Lung (tissue), 12 donors: ENCODE measurements around the gene PRKAR1A. TPM values are rescaled to one million over a fixed set of nuclear protein-coding genes. Genes with fewer than 3 reads are reported as not detected.

Source experiments
- ATAC-seq: fragments of 200-7000 bp; cut with Tn5 transposase; one replicate; pipeline ENCODE4 v1.9.1; 2020; ENCODE audit warnings: moderate number of reproducible peaks; ENCODE audit not compliant: insufficient read depth, low FRiP score
- DNase-seq, 3 donors: peaks; one replicate each; pipeline ENCODE4 v3.0.0-alpha.2; 2013 to 2017
- H3K27ac ChIP-seq, 2 donors: one replicate each; pipeline ENCODE4 v1.5.1; 2013; ENCODE audit warnings: mild to moderate bottlenecking in 2 of 2, moderate library complexity in 2 of 2, control low read depth in 1 of 2, inconsistent platforms in 1 of 2, low read depth in 1 of 2, low read length in 1 of 2
- H3K27me3 ChIP-seq, 3 donors: one replicate each; pipeline ENCODE4 v1.5.1; 2013; ENCODE audit warnings: low read length in 2 of 3; ENCODE audit not compliant: control insufficient read depth in 3 of 3, insufficient read depth in 3 of 3
- H3K36me3 ChIP-seq, 4 donors: one replicate each; pipeline ENCODE4 v1.5.1; 2013; ENCODE audit warnings: low read length in 4 of 4, mild to moderate bottlenecking in 1 of 4, moderate library complexity in 1 of 4; ENCODE audit not compliant: control insufficient read depth in 4 of 4, insufficient read depth in 4 of 4
- H3K4me1 ChIP-seq, 5 donors: one replicate each; pipeline ENCODE4 v1.5.1; 2013; ENCODE audit warnings: low read length in 5 of 5, mild to moderate bottlenecking in 2 of 5, moderate library complexity in 1 of 5; ENCODE audit not compliant: control insufficient read depth in 5 of 5, insufficient read depth in 5 of 5
- H3K4me3 ChIP-seq: one replicate; pipeline ENCODE4 v1.5.1; 2013; ENCODE audit warnings: mild to moderate bottlenecking, control low read depth, moderate library complexity
- H3K9ac ChIP-seq, 2 donors: one replicate each; pipeline ENCODE4 v1.5.1; 2013; ENCODE audit warnings: low read length in 2 of 2, control low read depth in 1 of 2; ENCODE audit not compliant: insufficient read depth in 1 of 2
- H3K9me3 ChIP-seq, 4 donors: one replicate each; pipeline ENCODE4 v1.5.1; 2013; ENCODE audit warnings: low read length in 3 of 4, mild to moderate bottlenecking in 1 of 4, moderate library complexity in 1 of 4; ENCODE audit not compliant: control insufficient read depth in 4 of 4, insufficient read depth in 3 of 4
- WGBS, 2 donors: extraction: QIAGEN DNeasy Blood & Tissue Kit; methylation state at CpG; one replicate each; pipeline ENCODE4 v1.1.7; 2013; 5-methylcytosine and 5-hydroxymethylcytosine counted together
- polyA plus RNA-seq, 2 donors: library from polyadenylated mRNA; stranded (reverse); fragments of 200-250 nt; gene quantifications; one replicate each; pipeline ENCODE4 v1.2.1, GENCODE V29; 2013
- total RNA-seq, 2 donors: library from RNA; depleted of rRNA in 1 of 2; stranded (reverse); fragments of >200 nt in 1 of 2; gene quantifications; one replicate each; pipeline ENCODE4 v1.2.1, GENCODE V29; 2014 to 2021
- TF ChIP-seq, protein P1 (sequence below): IDR thresholded peaks from 2 replicates; pipeline ENCODE4 v1.5.1; 2012; ENCODE audit warnings: mild to moderate bottlenecking; ENCODE audit errors: control extremely low read depth, extremely low read depth
- donor health status: control.
- donor health status: control.
- donor health status: Bipolar disorder and iron deficiency.
- donor health status: healthy.
- donor health status: DM: yes; HTN: yes; CAD: no.

PRKAR1A gene
- total and polyA plus RNA-seq, 4 donors, result 74.0 to 422 (median 265) TPM

DNA sequence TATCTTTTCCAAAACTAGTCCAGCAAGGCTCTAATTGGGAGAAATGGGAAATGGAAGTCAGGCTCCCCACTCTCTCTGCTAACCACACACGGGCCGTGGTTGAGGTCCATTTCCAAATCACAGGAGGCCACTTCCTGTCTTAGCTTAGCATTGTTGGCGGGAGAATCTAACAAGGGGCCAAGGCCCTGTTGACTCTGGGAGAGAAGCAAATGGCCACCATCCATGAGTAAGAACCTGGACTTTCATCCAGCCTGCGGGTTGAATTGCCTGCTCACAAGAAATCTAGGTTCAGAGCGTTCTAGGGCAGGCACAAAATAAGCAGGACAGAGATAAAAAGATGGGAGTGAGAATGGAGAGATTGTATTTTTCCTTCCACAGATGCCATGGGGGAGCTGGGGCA is 83.3 kb downstream of the PRKAR1A start:
- no peak overlapping the region for H3K27ac ChIP-seq

DNA sequence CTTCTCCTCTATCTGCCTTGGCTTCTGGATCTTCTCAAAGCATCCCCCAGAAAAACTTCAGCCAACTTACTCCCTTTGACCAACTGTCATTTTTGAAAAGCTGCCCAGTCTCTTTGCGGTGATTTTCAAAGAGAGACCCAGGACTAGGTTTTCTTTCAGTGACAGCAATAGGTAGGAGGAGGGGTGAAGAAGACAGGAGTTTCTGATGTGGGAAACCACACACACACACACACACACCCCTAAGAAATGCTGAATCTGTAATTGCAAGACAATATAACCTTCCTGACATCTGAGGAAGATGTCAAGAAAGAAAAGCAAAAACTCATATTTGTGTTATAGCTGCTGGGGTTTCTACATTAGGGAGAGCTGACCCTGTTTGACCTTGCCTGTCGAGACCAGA is 83.8 kb downstream of the PRKAR1A start:
- Histone ChIP-seq H3K9ac (no peak overlapping the region), H3K4me3 (no peak overlapping the region), H3K27me3 (peaks cover 0 to 14% (median 3%) of the 10 kb centered on the region in 3 donors), H3K36me3 (no peaks in the 10 kb centered on the region), H3K9me3 (no peaks in the 10 kb centered on the region), H3K4me1 (peaks cover 3 to 22% (median 6%) of the 10 kb centered on the region in 5 donors), H3K27ac (no peak overlapping the region)
- no peak for ATAC-seq
- WGBS, 2 donors, result 66 to 82% methylated on average over 2 of the region's 2 CpGs
- TF ChIP-seq, protein P1, sequence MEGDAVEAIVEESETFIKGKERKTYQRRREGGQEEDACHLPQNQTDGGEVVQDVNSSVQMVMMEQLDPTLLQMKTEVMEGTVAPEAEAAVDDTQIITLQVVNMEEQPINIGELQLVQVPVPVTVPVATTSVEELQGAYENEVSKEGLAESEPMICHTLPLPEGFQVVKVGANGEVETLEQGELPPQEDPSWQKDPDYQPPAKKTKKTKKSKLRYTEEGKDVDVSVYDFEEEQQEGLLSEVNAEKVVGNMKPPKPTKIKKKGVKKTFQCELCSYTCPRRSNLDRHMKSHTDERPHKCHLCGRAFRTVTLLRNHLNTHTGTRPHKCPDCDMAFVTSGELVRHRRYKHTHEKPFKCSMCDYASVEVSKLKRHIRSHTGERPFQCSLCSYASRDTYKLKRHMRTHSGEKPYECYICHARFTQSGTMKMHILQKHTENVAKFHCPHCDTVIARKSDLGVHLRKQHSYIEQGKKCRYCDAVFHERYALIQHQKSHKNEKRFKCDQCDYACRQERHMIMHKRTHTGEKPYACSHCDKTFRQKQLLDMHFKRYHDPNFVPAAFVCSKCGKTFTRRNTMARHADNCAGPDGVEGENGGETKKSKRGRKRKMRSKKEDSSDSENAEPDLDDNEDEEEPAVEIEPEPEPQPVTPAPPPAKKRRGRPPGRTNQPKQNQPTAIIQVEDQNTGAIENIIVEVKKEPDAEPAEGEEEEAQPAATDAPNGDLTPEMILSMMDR, result no peak
- no peak for DNase-seq

More for the DNA sequence above, 83.3 kb downstream of the PRKAR1A start:
- no peak for DNase-seq
- Histone ChIP-seq H3K4me3 (no peak overlapping the region), H3K27me3 (peaks cover 0 to 14% (median 3%) of the 10 kb centered on the region in 3 donors), H3K9me3 (no peaks in the 10 kb centered on the region), H3K4me1 (peaks cover 3 to 20% (median 6%) of the 10 kb centered on the region in 5 donors), H3K9ac (no peak overlapping the region), H3K36me3 (peaks cover 0 to 3% (median 0%) of the 10 kb centered on the region in 4 donors)
- no peak for ATAC-seq
- TF ChIP-seq, protein P1, result no peak
- 47 to 57% methylated on average over 5 of the region's 5 CpGs for WGBS, 2 donors

DNA sequence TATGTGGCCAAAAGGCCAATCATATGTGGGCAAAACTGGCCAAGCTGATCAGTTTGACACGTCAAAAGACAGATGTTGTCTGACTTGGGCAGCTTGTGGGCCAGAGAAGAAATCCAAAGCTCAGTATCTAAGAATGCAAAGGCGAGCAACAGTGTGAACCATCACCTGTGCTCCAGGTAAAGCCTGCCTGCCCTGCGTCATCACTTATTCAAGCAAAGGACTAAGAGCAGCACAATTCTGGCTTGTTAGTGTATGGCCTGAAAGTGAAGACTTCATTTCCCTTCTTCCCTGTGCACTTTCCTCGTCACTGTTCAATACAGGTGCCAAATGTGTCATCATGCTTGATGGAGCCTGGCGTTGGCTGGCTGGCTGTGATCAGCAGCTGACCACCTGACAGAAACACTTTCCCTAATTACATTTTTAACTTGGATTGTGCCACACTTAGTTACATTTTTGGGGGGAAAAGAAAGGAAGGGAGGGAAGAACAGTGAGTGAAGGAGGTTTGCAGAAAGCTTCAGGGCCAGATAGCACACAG is 84.2 kb downstream of the PRKAR1A start:
- H3K4me1 ChIP-seq, result peaks cover 3 to 22% (median 6%) of the 10 kb centered on the region in 5 donors
- ATAC-seq (no peak), DNase-seq (no peak)
- no peak overlapping the region for H3K27ac ChIP-seq
- no peak overlapping the region for H3K9ac ChIP-seq
- 77 to 84% methylated on average over 5 of the region's 5 CpGs for WGBS, 2 donors
- H3K9me3 ChIP-seq, result no peaks in the 10 kb centered on the region
- TF ChIP-seq, protein P1, result no peak
- H3K36me3 ChIP-seq, result no peaks in the 10 kb centered on the region
- peaks cover 0 to 17% (median 3%) of the 10 kb centered on the region in 3 donors for H3K27me3 ChIP-seq
- no peak overlapping the region for H3K4me3 ChIP-seq

DNA sequence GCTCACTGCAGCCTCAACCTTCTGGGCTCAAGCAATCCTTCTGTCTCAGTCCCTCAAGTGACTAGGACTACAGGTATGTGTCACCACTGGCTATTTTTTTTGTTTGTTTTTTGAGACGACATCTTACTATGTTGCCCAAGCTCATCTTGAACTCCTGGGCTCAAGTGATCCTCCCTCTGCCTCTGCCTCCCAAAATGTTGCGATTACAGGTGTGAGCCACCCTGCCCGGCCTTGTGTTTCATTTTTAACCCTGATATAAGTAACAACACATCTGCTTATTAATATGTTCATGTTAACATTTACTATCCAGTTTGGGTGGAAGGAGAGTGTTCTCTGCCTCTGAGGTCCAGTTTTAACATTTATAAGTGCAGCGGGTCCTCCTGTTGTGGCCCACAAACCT is 85.8 kb downstream of the PRKAR1A start:
- ATAC-seq, result no peak

More for the DNA sequence above, 85.8 kb downstream of the PRKAR1A start:
- Histone ChIP-seq H3K27me3 (peaks cover 0 to 33% (median 3%) of the 10 kb centered on the region in 3 donors), H3K36me3 (no peaks in the 10 kb centered on the region), H3K27ac (no peak overlapping the region), H3K9ac (no peak overlapping the region), H3K4me1 (peaks cover 3 to 18% (median 6%) of the 10 kb centered on the region in 5 donors), H3K4me3 (no peak overlapping the region), H3K9me3 (no peaks in the 10 kb centered on the region)
- DNase-seq, result no peak
- WGBS, 2 donors, result 77 to 91% methylated on average over 4 of the region's 4 CpGs
- TF ChIP-seq, protein P1, result no peak
